HEK293 (cell line): Measurements from ENCODE around the gene OR6V1.

ENCODE experiments used
- CTCF ChIA-PET: fragments of 350-600 bp; formaldehyde crosslinking; extraction: SDS; loops from one replicate; lab custom pipeline; 2021; ENCODE audit warnings: antibody characterized with exemption; lab: Yijun Ruan, JAX
- POLR2A ChIA-PET: fragments of 300-600 bp; formaldehyde crosslinking; extraction: SDS; loops from one replicate; lab custom pipeline; 2020; ENCODE audit warnings: antibody characterized with exemption, inconsistent platforms; lab: Yijun Ruan, JAX
- H3K27ac ChIP-seq: fragments of 200-500 bp; sonication (Bioruptor generic); 2 replicates; pipeline ENCODE4 v1.5.1; 2014; ENCODE audit warnings: low read depth, low read length, control low read depth, inconsistent platforms; ENCODE audit errors: extremely low read depth
- H3K36me3 ChIP-seq, 2 experiments: fragments of 200-500 bp in 1 of 2; sonication (Bioruptor generic) in 1 of 2; 1 replicate in 1 of 2; 2 replicates in 1 of 2; pipeline ENCODE4 v1.5.1; 2014 to 2017; ENCODE audit warnings: inconsistent platforms in 2 of 2, low read length in 2 of 2; ENCODE audit not compliant: control insufficient read depth in 2 of 2, insufficient read depth in 1 of 2
- H3K4me1 ChIP-seq: fragments of 200-500 bp; sonication (Bioruptor generic); 2 replicates; pipeline ENCODE4 v1.5.1; 2014; ENCODE audit warnings: mild to moderate bottlenecking, low read length, inconsistent platforms; ENCODE audit not compliant: control insufficient read depth, insufficient read depth
- H3K4me3 ChIP-seq: 2 replicates; pipeline ENCODE4 v1.5.1; 2011; ENCODE audit warnings: low read depth, mild to moderate bottlenecking, control low read depth, low read length, moderate library complexity
- H3K9me3 ChIP-seq: fragments of 200-500 bp; sonication (Bioruptor generic); 2 replicates; pipeline ENCODE4 v1.5.1; 2014; ENCODE audit warnings: low read depth, low read length, inconsistent platforms; ENCODE audit not compliant: control insufficient read depth, insufficient read depth
- GLI4 ChIP-seq: fragments of 450-650 bp; formaldehyde crosslinking; IDR thresholded peaks from 2 replicates; pipeline ENCODE4 v1.5.1; 2016; ENCODE audit warnings: missing biosample characterization, missing genetic modification characterization
- GLIS1 ChIP-seq: fragments of 450-650 bp; formaldehyde crosslinking; IDR thresholded peaks from 2 replicates; pipeline ENCODE4 v1.5.1; 2016; ENCODE audit warnings: missing biosample characterization, missing genetic modification characterization
- KLF16 ChIP-seq: fragments of 450-650 bp; formaldehyde crosslinking; IDR thresholded peaks from 2 replicates; pipeline ENCODE4 v1.5.1; 2017; ENCODE audit warnings: missing biosample characterization, missing genetic modification characterization
- SCRT1 ChIP-seq: fragments of 450-650 bp; formaldehyde crosslinking; IDR thresholded peaks from 2 replicates; pipeline ENCODE4 v1.5.1; 2016; ENCODE audit warnings: missing biosample characterization, missing genetic modification characterization, borderline replicate concordance
- TCF7L2 ChIP-seq: IDR thresholded peaks from 2 replicates; pipeline ENCODE4 v1.6.1; 2011; ENCODE audit warnings: low read depth, mild to moderate bottlenecking, inconsistent platforms, low read length, moderate library complexity, borderline replicate concordance
- ZBTB21 ChIP-seq: fragments of 450-650 bp; formaldehyde crosslinking; IDR thresholded peaks from 2 replicates; pipeline ENCODE4 v1.5.1; 2017; ENCODE audit warnings: missing biosample characterization, missing genetic modification characterization
- ZBTB48 ChIP-seq: fragments of 450-650 bp; formaldehyde crosslinking; IDR thresholded peaks from 2 replicates; pipeline ENCODE4 v1.5.1; 2016; ENCODE audit warnings: missing biosample characterization, missing genetic modification characterization
- ZBTB8A ChIP-seq: fragments of 450-650 bp; formaldehyde crosslinking; IDR thresholded peaks from 2 replicates; pipeline ENCODE4 v1.5.1; 2016; ENCODE audit warnings: missing biosample characterization, missing genetic modification characterization
- ZFP69B ChIP-seq: fragments of 450-650 bp; formaldehyde crosslinking; IDR thresholded peaks from 2 replicates; pipeline ENCODE4 v1.5.1; 2016; ENCODE audit warnings: missing biosample characterization, missing genetic modification characterization
- ZIC2 ChIP-seq: fragments of 450-650 bp; formaldehyde crosslinking; IDR thresholded peaks from 2 replicates; pipeline ENCODE4 v1.5.1; 2016; ENCODE audit warnings: missing biosample characterization, missing genetic modification characterization
- ZNF184 ChIP-seq: fragments of 450-650 bp; IDR thresholded peaks from 2 replicates; pipeline ENCODE4 v1.5.1; 2018; ENCODE audit warnings: missing biosample characterization, mild to moderate bottlenecking, missing genetic modification characterization
- ZNF211 ChIP-seq: fragments of 450-650 bp; formaldehyde crosslinking; IDR thresholded peaks from 2 replicates; pipeline ENCODE4 v1.5.1; 2016; ENCODE audit warnings: low read depth, missing biosample characterization, missing genetic modification characterization
- ZNF214 ChIP-seq: fragments of 450-650 bp; formaldehyde crosslinking; IDR thresholded peaks from 2 replicates; pipeline ENCODE4 v1.5.1; 2017; ENCODE audit warnings: missing biosample characterization, mild to moderate bottlenecking, missing genetic modification characterization, borderline replicate concordance
- ZNF24 ChIP-seq: fragments of 450-650 bp; formaldehyde crosslinking; IDR thresholded peaks from 2 replicates; pipeline ENCODE4 v1.5.1; 2016; ENCODE audit warnings: missing biosample characterization, missing genetic modification characterization
- ZNF311 ChIP-seq: fragments of 450-650 bp; formaldehyde crosslinking; IDR thresholded peaks from 2 replicates; pipeline ENCODE4 v1.5.1; 2017; ENCODE audit warnings: missing biosample characterization, missing genetic modification characterization, borderline replicate concordance
- ZNF324 ChIP-seq: fragments of 450-650 bp; formaldehyde crosslinking; IDR thresholded peaks from 2 replicates; pipeline ENCODE4 v1.5.1; 2016; ENCODE audit warnings: missing biosample characterization, missing genetic modification characterization
- ZNF366 ChIP-seq: fragments of 450-650 bp; formaldehyde crosslinking; conservative IDR thresholded peaks from 2 replicates; pipeline ENCODE4 v1.5.1; 2016; ENCODE audit warnings: missing biosample characterization, missing genetic modification characterization
- ZNF416 ChIP-seq: fragments of 450-650 bp; formaldehyde crosslinking; IDR thresholded peaks from 2 replicates; pipeline ENCODE4 v1.5.1; 2016; ENCODE audit warnings: missing biosample characterization, missing genetic modification characterization
- ZNF423 ChIP-seq: fragments of 450-650 bp; formaldehyde crosslinking; IDR thresholded peaks from 2 replicates; pipeline ENCODE4 v1.5.1; 2016; ENCODE audit warnings: missing biosample characterization, missing genetic modification characterization
- ZNF530 ChIP-seq: fragments of 450-650 bp; formaldehyde crosslinking; IDR thresholded peaks from 2 replicates; pipeline ENCODE4 v1.5.1; 2016; ENCODE audit warnings: low read depth, missing biosample characterization, missing genetic modification characterization
- ZNF571 ChIP-seq: fragments of 450-650 bp; formaldehyde crosslinking; IDR thresholded peaks from 2 replicates; pipeline ENCODE4 v1.5.0; 2017; ENCODE audit warnings: missing biosample characterization, missing genetic modification characterization
- ZNF585B ChIP-seq: fragments of 450-650 bp; formaldehyde crosslinking; IDR thresholded peaks from 2 replicates; pipeline ENCODE4 v1.5.1; 2016; ENCODE audit warnings: missing biosample characterization, missing genetic modification characterization
- ZNF596 ChIP-seq: fragments of 450-650 bp; IDR thresholded peaks from 2 replicates; pipeline ENCODE4 v1.5.0; 2018; ENCODE audit warnings: missing biosample characterization, mild to moderate bottlenecking, missing genetic modification characterization, moderate library complexity
- ZNF600 ChIP-seq: fragments of 450-650 bp; formaldehyde crosslinking; IDR thresholded peaks from 2 replicates; pipeline ENCODE4 v1.5.1; 2016; ENCODE audit warnings: missing biosample characterization, missing genetic modification characterization
- ZNF621 ChIP-seq: fragments of 450-650 bp; formaldehyde crosslinking; IDR thresholded peaks from 2 replicates; pipeline ENCODE4 v1.5.1; 2017; ENCODE audit warnings: missing biosample characterization, missing genetic modification characterization
- ZNF768 ChIP-seq: fragments of 450-650 bp; formaldehyde crosslinking; IDR thresholded peaks from 2 replicates; pipeline ENCODE4 v1.5.1; 2018; ENCODE audit warnings: missing biosample characterization, mild to moderate bottlenecking, missing genetic modification characterization
- ZNF785 ChIP-seq: fragments of 450-650 bp; formaldehyde crosslinking; IDR thresholded peaks from 2 replicates; pipeline ENCODE4 v1.5.1; 2016; ENCODE audit warnings: missing biosample characterization, missing genetic modification characterization
- ZSCAN16 ChIP-seq: fragments of 450-650 bp; formaldehyde crosslinking; IDR thresholded peaks from 2 replicates; pipeline ENCODE4 v1.5.1; 2016; ENCODE audit warnings: missing biosample characterization, missing genetic modification characterization
- ZSCAN30 ChIP-seq: fragments of 450-650 bp; IDR thresholded peaks from 2 replicates; pipeline ENCODE4 v1.5.1; 2018; ENCODE audit warnings: missing biosample characterization, mild to moderate bottlenecking, missing genetic modification characterization, moderate library complexity
- TF ChIP-seq, protein P1 (sequence below): fragments of 450-650 bp; IDR thresholded peaks from 2 replicates; pipeline ENCODE4 v1.5.1; 2018; ENCODE audit warnings: missing biosample characterization, mild to moderate bottlenecking, missing genetic modification characterization
- TF ChIP-seq, protein P2 (sequence below): fragments of 450-650 bp; formaldehyde crosslinking; IDR thresholded peaks from 2 replicates; pipeline ENCODE4 v1.5.1; 2017; ENCODE audit warnings: missing biosample characterization, missing genetic modification characterization
- TF ChIP-seq, protein P3 (sequence below): fragments of 450-650 bp; formaldehyde crosslinking; IDR thresholded peaks from 2 replicates; pipeline ENCODE4 v1.5.1; 2016; ENCODE audit warnings: missing biosample characterization, missing genetic modification characterization

OR6V1 gene

DNA sequence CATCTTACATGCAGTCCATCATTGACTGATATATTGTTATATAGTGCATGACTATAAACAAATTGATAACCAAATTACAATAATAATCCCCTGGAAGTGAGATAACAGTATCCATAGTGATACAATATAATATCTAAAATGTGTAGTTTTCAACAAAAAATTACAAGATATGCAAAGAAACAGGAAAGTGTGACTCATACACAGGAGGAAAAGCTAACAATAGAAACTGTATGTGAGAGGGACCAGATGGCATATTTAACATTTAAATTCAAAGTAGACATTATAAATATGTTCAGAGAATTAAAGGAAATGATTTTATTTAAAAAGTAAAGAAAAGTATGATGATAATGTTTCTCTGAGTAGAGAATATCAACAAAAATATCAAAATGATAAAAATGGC, 33.2 kb upstream of the OR6V1 start:
- Histone ChIP-seq H3K36me3 (no peaks in the 10 kb centered on the region), H3K4me3 (no peak overlapping the region), H3K27ac (no peak overlapping the region), H3K9me3 (no peaks in the 10 kb centered on the region), H3K4me1 (no peaks in the 10 kb centered on the region)
- CTCF ChIA-PET = interaction anchor here (0.6 to 1.8 kb wide), 4 partner anchors 11 to 195 kb away, joined by 3 to 5 read pairs (median 4); no protein-coding TSS in a partner anchor
- POLR2A ChIA-PET = no interaction called here
- no peak for TF ChIP-seq ZNF621 (tag by site-specific recombination)
- TF ChIP-seq ZNF785 (tag by site-specific recombination) = no peak
- no peak for TF ChIP-seq TCF7L2
- no peak for TF ChIP-seq ZNF366 (tag by site-specific recombination)
- TF ChIP-seq GLI4 = no peak
- TF ChIP-seq ZIC2 = no peak
- TF ChIP-seq ZBTB48 = no peak
- no peak for TF ChIP-seq ZNF600 (tag by site-specific recombination)
- TF ChIP-seq ZFP69B (tag by site-specific recombination) = no peak
- no peak for TF ChIP-seq ZNF768 (tag by site-specific recombination)
- TF ChIP-seq ZNF184 (tag by site-specific recombination) = no peak
- TF ChIP-seq ZNF596 (tag by site-specific recombination) = no peak
- TF ChIP-seq ZNF211 (tag by site-specific recombination) = no peak
- TF ChIP-seq, protein P1, sequence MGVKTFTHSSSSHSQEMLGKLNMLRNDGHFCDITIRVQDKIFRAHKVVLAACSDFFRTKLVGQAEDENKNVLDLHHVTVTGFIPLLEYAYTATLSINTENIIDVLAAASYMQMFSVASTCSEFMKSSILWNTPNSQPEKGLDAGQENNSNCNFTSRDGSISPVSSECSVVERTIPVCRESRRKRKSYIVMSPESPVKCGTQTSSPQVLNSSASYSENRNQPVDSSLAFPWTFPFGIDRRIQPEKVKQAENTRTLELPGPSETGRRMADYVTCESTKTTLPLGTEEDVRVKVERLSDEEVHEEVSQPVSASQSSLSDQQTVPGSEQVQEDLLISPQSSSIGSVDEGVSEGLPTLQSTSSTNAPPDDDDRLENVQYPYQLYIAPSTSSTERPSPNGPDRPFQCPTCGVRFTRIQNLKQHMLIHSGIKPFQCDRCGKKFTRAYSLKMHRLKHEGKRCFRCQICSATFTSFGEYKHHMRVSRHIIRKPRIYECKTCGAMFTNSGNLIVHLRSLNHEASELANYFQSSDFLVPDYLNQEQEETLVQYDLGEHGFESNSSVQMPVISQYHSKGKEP (tag by site-specific recombination) = no peak
- TF ChIP-seq ZNF585B (tag by site-specific recombination) = no peak
- TF ChIP-seq ZBTB21 (tag by site-specific recombination) = no peak

DNA sequence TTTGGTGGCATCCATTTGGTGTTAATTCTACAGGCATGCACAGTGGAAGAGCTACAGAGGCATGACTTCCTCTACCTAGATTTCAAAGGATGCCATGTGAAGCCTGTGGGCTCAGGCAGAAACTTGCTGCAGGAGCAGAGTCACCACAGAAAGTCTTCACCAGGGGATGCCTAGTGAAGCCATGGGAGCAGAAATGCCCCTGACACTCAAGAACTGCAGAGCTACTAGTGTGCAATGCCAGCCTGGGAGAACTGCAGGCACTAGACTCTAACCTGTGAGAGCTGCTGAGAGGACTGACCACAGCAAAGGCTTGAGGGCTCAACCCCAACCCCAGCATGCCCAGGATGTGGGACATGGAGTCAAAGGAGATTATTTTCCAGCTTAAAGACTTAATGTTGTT, 29.1 kb upstream of the OR6V1 start:
- ChIA-PET POLR2A (no interaction called here), CTCF (interaction anchor here (0.6 kb wide), 1 partner anchor 157 kb away, joined by 3 read pairs; no protein-coding TSS in a partner anchor)
- H3K27ac ChIP-seq = no peak overlapping the region
- no peaks in the 10 kb centered on the region for H3K9me3 ChIP-seq
- no peak overlapping the region for H3K4me3 ChIP-seq
- H3K4me1 ChIP-seq = no peaks in the 10 kb centered on the region
- H3K36me3 ChIP-seq = no peaks in the 10 kb centered on the region
- TF ChIP-seq ZNF530 (no peak), ZSCAN16 (no peak), GLIS1 (no peak), ZNF24 (no peak), KLF16 (tag by site-specific recombination) (no peak), ZNF423 (tag by site-specific recombination) (no peak), ZBTB8A (tag by site-specific recombination) (no peak), ZBTB48 (no peak), ZNF311 (tag by site-specific recombination) (no peak), ZSCAN30 (tag by site-specific recombination) (no peak), ZNF214 (no peak), ZNF324 (tag by site-specific recombination) (no peak), ZNF416 (tag by site-specific recombination) (no peak), ZNF571 (tag by site-specific recombination) (no peak), SCRT1 (tag by site-specific recombination) (no peak)
- TF ChIP-seq, protein P2, sequence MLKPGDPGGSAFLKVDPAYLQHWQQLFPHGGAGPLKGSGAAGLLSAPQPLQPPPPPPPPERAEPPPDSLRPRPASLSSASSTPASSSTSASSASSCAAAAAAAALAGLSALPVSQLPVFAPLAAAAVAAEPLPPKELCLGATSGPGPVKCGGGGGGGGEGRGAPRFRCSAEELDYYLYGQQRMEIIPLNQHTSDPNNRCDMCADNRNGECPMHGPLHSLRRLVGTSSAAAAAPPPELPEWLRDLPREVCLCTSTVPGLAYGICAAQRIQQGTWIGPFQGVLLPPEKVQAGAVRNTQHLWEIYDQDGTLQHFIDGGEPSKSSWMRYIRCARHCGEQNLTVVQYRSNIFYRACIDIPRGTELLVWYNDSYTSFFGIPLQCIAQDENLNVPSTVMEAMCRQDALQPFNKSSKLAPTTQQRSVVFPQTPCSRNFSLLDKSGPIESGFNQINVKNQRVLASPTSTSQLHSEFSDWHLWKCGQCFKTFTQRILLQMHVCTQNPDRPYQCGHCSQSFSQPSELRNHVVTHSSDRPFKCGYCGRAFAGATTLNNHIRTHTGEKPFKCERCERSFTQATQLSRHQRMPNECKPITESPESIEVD (tag by site-specific recombination) = no peak
- TF ChIP-seq, protein P3, sequence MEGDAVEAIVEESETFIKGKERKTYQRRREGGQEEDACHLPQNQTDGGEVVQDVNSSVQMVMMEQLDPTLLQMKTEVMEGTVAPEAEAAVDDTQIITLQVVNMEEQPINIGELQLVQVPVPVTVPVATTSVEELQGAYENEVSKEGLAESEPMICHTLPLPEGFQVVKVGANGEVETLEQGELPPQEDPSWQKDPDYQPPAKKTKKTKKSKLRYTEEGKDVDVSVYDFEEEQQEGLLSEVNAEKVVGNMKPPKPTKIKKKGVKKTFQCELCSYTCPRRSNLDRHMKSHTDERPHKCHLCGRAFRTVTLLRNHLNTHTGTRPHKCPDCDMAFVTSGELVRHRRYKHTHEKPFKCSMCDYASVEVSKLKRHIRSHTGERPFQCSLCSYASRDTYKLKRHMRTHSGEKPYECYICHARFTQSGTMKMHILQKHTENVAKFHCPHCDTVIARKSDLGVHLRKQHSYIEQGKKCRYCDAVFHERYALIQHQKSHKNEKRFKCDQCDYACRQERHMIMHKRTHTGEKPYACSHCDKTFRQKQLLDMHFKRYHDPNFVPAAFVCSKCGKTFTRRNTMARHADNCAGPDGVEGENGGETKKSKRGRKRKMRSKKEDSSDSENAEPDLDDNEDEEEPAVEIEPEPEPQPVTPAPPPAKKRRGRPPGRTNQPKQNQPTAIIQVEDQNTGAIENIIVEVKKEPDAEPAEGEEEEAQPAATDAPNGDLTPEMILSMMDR = no peak
